Large intestine (tissue), 1 donor: ENCODE results near the gene IL20RA. TPM values are rescaled to one million over a fixed set of nuclear protein-coding genes. Genes with fewer than 3 reads are reported as not detected.

ENCODE experiments used
- polyA plus RNA-seq: library from polyadenylated mRNA; unstranded; fragments of 120-200 nt; gene quantifications from one replicate; pipeline ENCODE4 v1.2.1, GENCODE V29; 2013

IL20RA gene
- polyA plus RNA-seq, 1 donor: 2.5 TPM

Other genes with a start within 250 kb of the IL20RA start
- 14.7 TPM for gene PEX7, start 222.4 kb downstream of the IL20RA start, polyA plus RNA-seq
- gene SLC35D3, start 122.7 kb downstream of the IL20RA start, polyA plus RNA-seq: 0.49 TPM
- gene IL22RA2, start 128.7 kb upstream of the IL20RA start, polyA plus RNA-seq: 0.16 TPM
- gene IFNGR1, start 174.4 kb upstream of the IL20RA start, polyA plus RNA-seq: 101 TPM